LNCaP clone FGC (cell line): ENCODE results near the gene CYTH1.

ENCODE experiments used
- DNase-seq: peaks from one replicate; pipeline ENCODE4 v3.0.0-alpha.2; 2011; ENCODE audit warnings: low read depth
- H3K4me3 ChIP-seq: 2 replicates; pipeline ENCODE4 v1.5.1; 2011; ENCODE audit warnings: mild to moderate bottlenecking, low read depth, low read length, control low read depth
- CTCF ChIP-seq: IDR thresholded peaks from 2 replicates; pipeline ENCODE4 v1.5.1; 2012; ENCODE audit warnings: mild to moderate bottlenecking; ENCODE audit not compliant: control insufficient read depth, insufficient read depth; ENCODE audit errors: extremely low read depth

CYTH1 gene

DNA sequence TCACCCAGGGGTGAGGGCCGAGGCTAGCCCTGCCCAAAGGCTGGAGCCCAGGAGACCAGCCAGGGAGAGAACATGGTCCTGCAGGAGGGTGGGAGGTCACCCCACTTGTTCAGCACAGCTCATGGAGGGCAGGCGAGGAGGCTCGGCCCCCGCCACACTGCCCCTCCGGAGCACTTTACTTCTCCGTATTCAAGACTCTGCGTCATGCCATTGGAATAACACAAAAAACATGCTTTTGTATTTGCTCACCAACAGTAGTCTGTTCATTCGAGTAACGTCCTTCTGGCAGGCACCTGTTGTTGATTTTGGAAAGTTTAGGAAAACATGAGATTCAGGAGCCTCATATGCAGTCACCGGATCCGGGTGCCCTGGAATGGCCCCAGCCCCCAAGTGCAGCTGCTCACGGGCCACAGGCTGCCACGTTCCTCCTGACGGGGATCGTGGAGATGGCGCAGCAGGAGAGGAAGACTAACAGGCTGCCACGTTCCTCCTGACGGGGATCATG is 123.7 kb downstream of the CYTH1 start:
- H3K4me3 ChIP-seq: no peak overlapping the region
- TF ChIP-seq CTCF: no peak
- DNase-seq: no peak

- DNase-seq: no peak
- H3K4me3 ChIP-seq: no peak overlapping the region
- no peak for TF ChIP-seq CTCF
Observed at GRCh38 chr17:78655251-78655940, 126.7 kb downstream of the CYTH1 start.

- TF ChIP-seq CTCF: no peak
- H3K4me3 ChIP-seq: no peak overlapping the region
- DNase-seq: no peak
Observed at GRCh38 chr17:78654325-78654724, 127.7 kb downstream of the CYTH1 start.

- TF ChIP-seq CTCF: no peak
- DNase-seq: no peak
- H3K4me3 ChIP-seq: no peak overlapping the region
Observed at GRCh38 chr17:78653382-78653781, 128.7 kb downstream of the CYTH1 start.

DNA sequence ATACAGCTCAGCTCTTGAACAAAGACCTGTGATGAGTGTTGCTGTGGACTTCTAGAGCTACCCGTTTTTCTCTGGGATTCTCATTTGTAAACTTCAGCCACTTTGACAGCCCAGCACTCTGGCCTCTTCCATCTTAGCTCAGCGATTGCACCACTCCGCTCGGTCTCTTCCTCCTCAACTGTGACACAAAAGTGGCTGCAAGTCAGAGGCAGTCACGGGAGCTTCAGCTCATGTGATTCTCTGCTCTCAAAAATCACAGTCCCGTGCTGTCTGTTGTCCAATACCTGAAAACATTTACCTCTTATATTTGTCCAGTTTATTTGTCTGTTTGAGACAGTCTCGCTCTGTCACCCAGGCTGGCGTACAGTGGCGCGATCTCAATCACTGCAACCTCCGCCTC is 129.2 kb downstream of the CYTH1 start:
- no peak for TF ChIP-seq CTCF
- no peak for DNase-seq
- no peak overlapping the region for H3K4me3 ChIP-seq

- no peak overlapping the region for H3K4me3 ChIP-seq
- TF ChIP-seq CTCF: no peak
- DNase-seq: no peak
Observed at GRCh38 chr17:78652024-78652423, 130.0 kb downstream of the CYTH1 start.

DNA sequence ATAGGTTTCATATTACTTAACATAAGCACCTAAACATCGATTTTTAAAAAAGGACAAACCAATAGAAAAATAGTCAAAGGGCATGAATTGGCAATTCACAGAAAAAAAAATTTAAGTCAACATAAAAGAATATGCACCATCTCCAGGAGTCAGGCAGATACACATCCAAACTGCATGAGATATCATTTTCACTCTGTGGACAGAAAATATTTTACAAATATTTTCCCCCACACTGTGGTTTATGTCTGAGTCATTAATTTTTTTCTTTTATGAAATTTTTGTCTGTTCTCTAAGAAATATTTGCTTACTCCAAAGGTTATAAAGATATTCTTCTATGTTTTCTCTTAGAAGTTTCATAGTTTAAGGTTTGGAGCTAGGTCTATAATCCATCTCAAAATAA is 130.5 kb downstream of the CYTH1 start:
- TF ChIP-seq CTCF: no peak
- DNase-seq: no peak
- no peak overlapping the region for H3K4me3 ChIP-seq
